Upper lobe of left lung (tissue), 6 donors: ENCODE data around the gene RPS6KA5. TPM values are rescaled to one million over a fixed set of nuclear protein-coding genes. Genes with fewer than 3 reads are reported as not detected.

Source experiments
- ATAC-seq, 2 donors: fragments of 200-7000 bp; cut with Tn5 transposase; one replicate each; pipeline ENCODE4 v1.9.1; 2022; ENCODE audit warnings: mild to moderate bottlenecking in 2 of 2, moderate library complexity in 2 of 2; ENCODE audit not compliant: low FRiP score in 2 of 2
- DNase-seq, 2 donors: peaks; one replicate each; pipeline ENCODE4 v3.0.0-alpha.2; 2019 to 2020
- H3K27ac ChIP-seq, 4 donors: fragments of 200-600 bp; sonication (generic); one replicate each; pipeline ENCODE4 v1.5.1; 2016 to 2019
- H3K27me3 ChIP-seq, 4 donors: fragments of 200-600 bp; sonication (generic); one replicate each; pipeline ENCODE4 v1.5.1; 2017 to 2019
- H3K36me3 ChIP-seq, 4 donors: fragments of 200-600 bp; sonication (generic); one replicate each; pipeline ENCODE4 v1.5.1; 2016 to 2019
- H3K4me1 ChIP-seq, 4 donors: fragments of 200-600 bp; sonication (generic); one replicate each; pipeline ENCODE4 v1.5.1; 2018 to 2019
- H3K4me3 ChIP-seq, 4 donors: fragments of 200-600 bp; sonication (generic); one replicate each; pipeline ENCODE4 v1.5.1; 2017 to 2019; ENCODE audit warnings: mild to moderate bottlenecking in 2 of 4, moderate library complexity in 1 of 4
- H3K9me3 ChIP-seq, 4 donors: fragments of 200-600 bp; sonication (generic); one replicate each; pipeline ENCODE4 v1.5.1; 2018 to 2019
- EP300 ChIP-seq, 4 donors: sonication (generic); formaldehyde crosslinking; IDR thresholded peaks; one replicate each; pipeline ENCODE4 v1.5.1; 2017; ENCODE audit warnings: antibody characterized with exemption in 4 of 4, control low read depth in 2 of 4
- POLR2A ChIP-seq, 4 donors: fragments of 450-650 bp; IDR thresholded peaks; one replicate each; pipeline ENCODE4 v1.5.1; 2016 to 2017; ENCODE audit warnings: antibody characterized with exemption in 4 of 4, mild to moderate bottlenecking in 2 of 4
- POLR2AphosphoS5 ChIP-seq, 2 donors: sonication (generic); formaldehyde crosslinking; IDR thresholded peaks; one replicate each; pipeline ENCODE4 v1.5.1; 2017; ENCODE audit warnings: antibody characterized with exemption in 2 of 2
- WGBS, 2 donors: methylation state at CpG; one replicate each; pipeline ENCODE4 v1.1.5; 2017 to 2018; 5-methylcytosine and 5-hydroxymethylcytosine counted together
- total RNA-seq, 6 donors: library from RNA; depleted of rRNA in 4 of 6; stranded (reverse); fragments of >200 nt in 4 of 6; gene quantifications; one replicate each; pipeline versions ENCODE4 v1.1.0 to v1.2.1, GENCODE V29; 2016 to 2021
- TF ChIP-seq, protein P1 (sequence below), 6 experiments: fragments of 450-650 bp in 4 of 6; fragments of 200-600 bp in 2 of 6; sonication (generic) in 2 of 6; IDR thresholded peaks; one replicate each; pipeline ENCODE4 v1.5.1; 2016 to 2019; ENCODE audit warnings: antibody characterized with exemption in 6 of 6
- donor health status: DM: no; HTN: no; CAD: no; lungs with moderate emphysema.
- donor health status: DM: no; HTN: yes; CAD: no; lungs with severe emphysema.

Gene RPS6KA5
- total RNA-seq, 6 donors from 2014 or later, result 4.3 to 17.8 (median 10.2) TPM

DNA sequence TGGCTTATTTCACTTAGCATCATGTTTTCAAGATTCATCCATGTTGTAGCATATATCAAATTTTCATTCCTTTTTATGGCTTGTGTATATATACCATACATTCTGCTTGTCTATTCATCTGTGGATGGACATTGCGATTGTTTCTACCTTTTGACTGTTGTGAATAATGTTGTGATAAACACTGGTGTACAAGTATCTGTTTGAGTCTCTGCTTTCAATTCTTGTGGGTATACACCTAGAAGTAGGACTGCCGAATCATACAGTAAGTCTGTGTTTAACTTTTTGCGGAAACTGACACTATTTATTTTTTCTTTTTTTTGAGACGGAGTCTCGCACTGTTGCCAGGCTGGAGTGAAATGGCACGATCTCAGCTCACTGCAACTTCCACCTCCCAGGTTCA lies 19.6 kb upstream of the RPS6KA5 start:
- no peak overlapping the region for H3K27ac ChIP-seq
- no peaks in the 10 kb centered on the region for H3K36me3 ChIP-seq
- H3K4me1 ChIP-seq, result no peaks in the 10 kb centered on the region
- 97 to 100% methylated on average over 6 of the region's 6 CpGs for WGBS, 2 donors
- no peak for TF ChIP-seq EP300 (IDR thresholded peaks at IDR 0.05)
- TF ChIP-seq POLR2A (IDR thresholded peaks at IDR 0.05), result no peak
- TF ChIP-seq, protein P1, sequence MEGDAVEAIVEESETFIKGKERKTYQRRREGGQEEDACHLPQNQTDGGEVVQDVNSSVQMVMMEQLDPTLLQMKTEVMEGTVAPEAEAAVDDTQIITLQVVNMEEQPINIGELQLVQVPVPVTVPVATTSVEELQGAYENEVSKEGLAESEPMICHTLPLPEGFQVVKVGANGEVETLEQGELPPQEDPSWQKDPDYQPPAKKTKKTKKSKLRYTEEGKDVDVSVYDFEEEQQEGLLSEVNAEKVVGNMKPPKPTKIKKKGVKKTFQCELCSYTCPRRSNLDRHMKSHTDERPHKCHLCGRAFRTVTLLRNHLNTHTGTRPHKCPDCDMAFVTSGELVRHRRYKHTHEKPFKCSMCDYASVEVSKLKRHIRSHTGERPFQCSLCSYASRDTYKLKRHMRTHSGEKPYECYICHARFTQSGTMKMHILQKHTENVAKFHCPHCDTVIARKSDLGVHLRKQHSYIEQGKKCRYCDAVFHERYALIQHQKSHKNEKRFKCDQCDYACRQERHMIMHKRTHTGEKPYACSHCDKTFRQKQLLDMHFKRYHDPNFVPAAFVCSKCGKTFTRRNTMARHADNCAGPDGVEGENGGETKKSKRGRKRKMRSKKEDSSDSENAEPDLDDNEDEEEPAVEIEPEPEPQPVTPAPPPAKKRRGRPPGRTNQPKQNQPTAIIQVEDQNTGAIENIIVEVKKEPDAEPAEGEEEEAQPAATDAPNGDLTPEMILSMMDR (IDR thresholded peaks at IDR 0.05), result no peak
- TF ChIP-seq POLR2AphosphoS5 (IDR thresholded peaks at IDR 0.05), result no peak
- H3K27me3 ChIP-seq, result no peaks in the 10 kb centered on the region
- H3K4me3 ChIP-seq, result no peak overlapping the region
- H3K9me3 ChIP-seq, result no peaks in the 10 kb centered on the region
- no peak for DNase-seq
- ATAC-seq, result no peak

DNA sequence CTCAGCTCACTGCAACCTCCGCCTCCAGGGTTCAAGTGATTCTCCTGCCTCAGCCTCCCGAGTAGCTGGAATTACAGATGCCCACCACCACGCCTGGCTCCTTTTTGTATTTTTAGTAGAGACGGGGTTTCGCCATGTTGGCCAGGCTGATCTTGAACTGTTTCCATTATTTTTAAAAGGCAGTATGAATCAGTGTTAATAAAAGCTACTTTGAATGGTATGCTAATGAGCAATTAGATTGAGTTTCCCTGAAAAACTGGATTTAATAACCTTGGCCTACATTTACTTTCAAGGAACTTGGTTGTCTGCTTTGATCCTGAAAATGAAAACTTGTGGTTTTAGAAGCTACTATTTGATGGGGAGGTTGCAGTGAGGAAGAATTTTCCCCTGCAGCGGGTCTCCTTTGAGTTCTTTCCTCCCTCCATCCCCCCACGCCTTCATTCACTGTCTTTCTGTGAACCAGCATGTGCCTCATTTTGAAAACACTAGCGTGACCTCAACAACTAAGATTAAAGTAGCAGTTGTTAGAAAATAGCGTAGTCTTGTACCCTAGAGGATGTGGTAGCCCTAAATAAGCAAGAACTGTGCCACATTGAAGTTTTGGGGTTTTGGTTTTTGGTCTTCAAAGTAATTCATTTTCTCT lies 17.8 kb upstream of the RPS6KA5 start:
- Histone ChIP-seq H3K4me3 (no peak overlapping the region), H3K9me3 (no peaks in the 10 kb centered on the region), H3K27ac (no peak overlapping the region), H3K36me3 (no peaks in the 10 kb centered on the region), H3K4me1 (no peaks in the 10 kb centered on the region), H3K27me3 (no peaks in the 10 kb centered on the region)
- WGBS, 2 donors, result 89 to 90% methylated on average over 9 of the region's 9 CpGs
- TF ChIP-seq POLR2AphosphoS5 (IDR thresholded peaks at IDR 0.05) (no peak), EP300 (IDR thresholded peaks at IDR 0.05) (no peak), POLR2A (IDR thresholded peaks at IDR 0.05) (no peak)
- TF ChIP-seq, protein P1 (IDR thresholded peaks at IDR 0.05), result no peak
- DNase-seq, result no peak
- no peak for ATAC-seq

DNA sequence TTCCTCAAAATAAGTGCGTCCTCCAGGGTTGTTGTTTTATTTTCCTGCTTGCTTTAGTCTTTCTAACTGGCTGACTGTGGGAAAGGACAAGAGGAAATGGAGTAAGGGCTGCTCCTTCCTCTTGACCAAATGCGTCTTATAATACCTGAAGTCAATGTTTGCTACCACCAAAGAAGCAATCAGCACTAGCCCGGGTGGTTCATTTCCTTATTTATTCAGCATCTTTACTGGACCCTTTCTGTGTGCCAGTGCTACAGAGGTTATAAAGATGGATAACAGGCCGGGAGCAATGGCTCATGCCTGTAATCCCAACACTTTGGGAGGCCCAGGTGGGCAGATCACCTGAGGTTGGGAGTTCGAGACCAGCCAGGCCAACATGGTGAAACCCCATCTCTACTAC lies 15.1 kb upstream of the RPS6KA5 start:
- 79 to 82% methylated on average over 5 of the region's 5 CpGs for WGBS, 2 donors
- Histone ChIP-seq H3K27me3 (no peaks in the 10 kb centered on the region), H3K27ac (no peak overlapping the region), H3K36me3 (no peaks in the 10 kb centered on the region), H3K4me1 (no peaks in the 10 kb centered on the region), H3K4me3 (no peak overlapping the region), H3K9me3 (peaks cover 0 to 2% (median 0%) of the 10 kb centered on the region in 4 donors)
- TF ChIP-seq POLR2A (IDR thresholded peaks at IDR 0.05), result no peak
- no peak for TF ChIP-seq POLR2AphosphoS5 (IDR thresholded peaks at IDR 0.05)
- TF ChIP-seq, protein P1 (IDR thresholded peaks at IDR 0.05), result no peak
- TF ChIP-seq EP300 (IDR thresholded peaks at IDR 0.05), result no peak
- ATAC-seq (no peak), DNase-seq (no peak)

GRCh38 chr14:91070572-91070971 lies 10.1 kb upstream of the RPS6KA5 start:
- no peaks in the 10 kb centered on the region for H3K4me1 ChIP-seq
- ATAC-seq, result no peak
- no peak for DNase-seq
- no peaks in the 10 kb centered on the region for H3K36me3 ChIP-seq
- H3K9me3 ChIP-seq, result peaks cover 0 to 3% (median 0%) of the 10 kb centered on the region in 4 donors
- no peak overlapping the region for H3K4me3 ChIP-seq
- TF ChIP-seq POLR2AphosphoS5 (IDR thresholded peaks at IDR 0.05) (no peak), EP300 (IDR thresholded peaks at IDR 0.05) (no peak), POLR2A (IDR thresholded peaks at IDR 0.05) (no peak)
- TF ChIP-seq, protein P1 (IDR thresholded peaks at IDR 0.05), result no peak
- H3K27me3 ChIP-seq, result no peaks in the 10 kb centered on the region
- H3K27ac ChIP-seq, result no peak overlapping the region

DNA sequence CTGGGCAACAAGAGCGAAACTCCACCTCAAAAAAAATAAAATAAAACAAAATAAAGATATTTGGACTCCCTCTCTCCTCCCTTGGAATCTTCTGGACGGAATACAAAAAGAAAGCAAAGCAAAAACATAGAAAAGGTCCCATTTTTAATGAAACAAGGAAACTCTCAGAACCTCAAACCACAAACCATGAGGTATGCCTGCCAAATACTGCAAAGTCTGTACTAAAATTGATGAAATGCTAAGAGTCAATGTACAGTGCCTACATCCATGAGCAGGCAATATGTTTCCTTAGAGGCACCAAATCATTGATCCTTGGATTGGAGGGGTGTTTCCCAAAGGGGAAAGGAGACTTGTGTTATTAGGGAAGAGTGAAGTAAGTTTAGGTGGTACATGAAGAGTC lies 8.2 kb upstream of the RPS6KA5 start:
- Histone ChIP-seq H3K27me3 (no peaks in the 10 kb centered on the region), H3K9me3 (peaks cover 0 to 3% (median 0%) of the 10 kb centered on the region in 4 donors), H3K36me3 (no peaks in the 10 kb centered on the region), H3K27ac (no peak overlapping the region), H3K4me1 (no peaks in the 10 kb centered on the region), H3K4me3 (no peak overlapping the region)
- 78 to 82% methylated on average over 2 of the region's 2 CpGs for WGBS, 2 donors
- TF ChIP-seq POLR2A (IDR thresholded peaks at IDR 0.05), result no peak
- no peak for TF ChIP-seq EP300 (IDR thresholded peaks at IDR 0.05)
- TF ChIP-seq, protein P1 (IDR thresholded peaks at IDR 0.05), result no peak
- TF ChIP-seq POLR2AphosphoS5 (IDR thresholded peaks at IDR 0.05), result no peak
- DNase-seq (no peak), ATAC-seq (no peak)
